Measurements from ENCODE around the gene PLA2G4E. TPM values are rescaled to one million over a fixed set of nuclear protein-coding genes. Genes with fewer than 3 reads are reported as not detected.

The PLA2G4E gene
- total and polyA plus RNA-seq, 9 of the 15 experiments (the other 6 are each of a cell fraction or from before 2014, with no cell fraction given), result 0.03 TPM; not detected in 8

- TF ChIP-seq PBX2 (CRISPR knock-in tag; IDR thresholded peaks at IDR 0.05; ENCODE audit: low read depth) (no peak), PBX2 (tag; conservative IDR thresholded peaks at IDR 0.05; ENCODE audit: low read depth) (0 out of 2 replicates have a peak, but pooled peaks have one; percentile 21), DEAF1 (CRISPR knock-in tag; IDR thresholded peaks at IDR 0.05) (0 out of 2 replicates have a peak, but pooled peaks have one; percentile 20), NEUROD1 (IDR thresholded peaks at IDR 0.05; ENCODE audit: borderline replicate concordance, low read depth, low read length, partially characterized antibody) (peak; percentile 78), MCM5 (IDR thresholded peaks at IDR 0.05; ENCODE audit: low read depth) (no peak), NR2C1 (IDR thresholded peaks at IDR 0.05) (no peak), NR2C1 (tag; IDR thresholded peaks at IDR 0.05) (no peak), ZNF311 (CRISPR knock-in tag; IDR thresholded peaks at IDR 0.05) (no peak), JUND (IDR thresholded peaks at IDR 0.05; ENCODE audit: borderline replicate concordance, low read depth, low read length) (0 out of 2 replicates have a peak, but pooled peaks have one; percentile 19), JUND (tag; IDR thresholded peaks at IDR 0.05; ENCODE audit: borderline replicate concordance, low read depth, low read length) (no peak), CTCF (IDR thresholded peaks at IDR 0.05 in 2 of 3, conservative IDR thresholded peaks at IDR 0.05 in 1 of 3; ENCODE audit: insufficient read depth in 2 of 3, low read depth in 1 of 3, low read length in 3 of 3) (peak; percentile 78 to 92 (median 91)), SMC3 (conservative IDR thresholded peaks at IDR 0.05; ENCODE audit: insufficient read depth, low read depth, low read length) (peak; percentile 81; the same call in 1 of the 2 replicates), ZNF830 (CRISPR knock-in tag; IDR thresholded peaks at IDR 0.05) (no peak), NR2C2 (CRISPR knock-in tag; IDR thresholded peaks at IDR 0.05) (no peak), NR2C2 (tag; IDR thresholded peaks at IDR 0.05) (no peak), IRF2 (CRISPR knock-in tag; IDR thresholded peaks at IDR 0.05) (no peak), ZBTB34 (CRISPR knock-in tag; IDR thresholded peaks at IDR 0.05) (no peak), BMI1 (IDR thresholded peaks at IDR 0.05; ENCODE audit: low read length) (peak; percentile 76), NFYB (IDR thresholded peaks at IDR 0.05; ENCODE audit: extremely low read depth, insufficient read length) (no peak), RAD21 (CRISPR knock-in tag; conservative IDR thresholded peaks at IDR 0.05 in 1 of 2, IDR thresholded peaks at IDR 0.05 in 1 of 2) (peak; percentile 49 to 72)
These were observed 39.0 kb upstream of the PLA2G4E start (continued) for GRCh38 chr15:42059661-42060476.
